ENCODE measurements around the gene ZNF385C. TPM values are rescaled to one million over a fixed set of nuclear protein-coding genes. Genes with fewer than 3 reads are reported as not detected.
A peak's percentile ranks its signal among the peaks of the same experiment; 100 is the strongest.

The ZNF385C gene
- polyA plus RNA-seq, 2 of the 4 experiments (the other 2 are of a cell fraction) = 0.13 to 0.61 TPM

DNA sequence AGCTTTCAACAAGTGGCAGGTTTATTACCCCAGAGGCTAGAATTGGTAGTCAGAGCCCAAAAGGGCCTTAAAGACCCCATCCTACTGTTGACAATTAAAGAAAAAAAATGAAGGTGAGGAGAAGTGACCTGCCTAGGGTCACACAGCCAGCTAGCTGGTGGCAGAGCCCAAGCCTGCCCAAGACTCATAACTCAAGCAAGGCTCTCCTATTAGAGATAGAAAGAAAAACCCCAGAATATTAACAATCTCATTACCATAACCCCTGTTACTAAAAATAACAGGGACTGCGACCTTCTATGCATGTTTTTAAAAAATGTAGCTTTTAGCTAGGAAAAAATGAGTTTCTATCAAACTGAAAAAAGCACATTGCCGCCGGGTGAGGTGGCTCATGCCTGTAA lies 38.4 kb upstream of the ZNF385C start:
- TF ChIP-seq MAFK (IDR thresholded peaks at IDR 0.05; ENCODE audit: partially characterized antibody) = no peak
- no peak for TF ChIP-seq RAD21 (conservative IDR thresholded peaks at IDR 0.05 in 1 of 2, IDR thresholded peaks at IDR 0.05 in 1 of 2)
- TF ChIP-seq, protein P1, sequence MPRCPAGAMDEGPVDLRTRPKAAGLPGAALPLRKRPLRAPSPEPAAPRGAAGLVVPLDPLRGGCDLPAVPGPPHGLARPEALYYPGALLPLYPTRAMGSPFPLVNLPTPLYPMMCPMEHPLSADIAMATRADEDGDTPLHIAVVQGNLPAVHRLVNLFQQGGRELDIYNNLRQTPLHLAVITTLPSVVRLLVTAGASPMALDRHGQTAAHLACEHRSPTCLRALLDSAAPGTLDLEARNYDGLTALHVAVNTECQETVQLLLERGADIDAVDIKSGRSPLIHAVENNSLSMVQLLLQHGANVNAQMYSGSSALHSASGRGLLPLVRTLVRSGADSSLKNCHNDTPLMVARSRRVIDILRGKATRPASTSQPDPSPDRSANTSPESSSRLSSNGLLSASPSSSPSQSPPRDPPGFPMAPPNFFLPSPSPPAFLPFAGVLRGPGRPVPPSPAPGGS (IDR thresholded peaks at IDR 0.05) = no peak
- TF ChIP-seq HEYL (CRISPR knock-in tag; IDR thresholded peaks at IDR 0.05) = no peak
- TF ChIP-seq TP53 (CRISPR knock-in tag; IDR thresholded peaks at IDR 0.05) = no peak
- no peak for TF ChIP-seq SMC3 (IDR thresholded peaks at IDR 0.05)
- no peak for TF ChIP-seq HOXA7 (CRISPR knock-in tag; IDR thresholded peaks at IDR 0.05)
- TF ChIP-seq, protein P2, sequence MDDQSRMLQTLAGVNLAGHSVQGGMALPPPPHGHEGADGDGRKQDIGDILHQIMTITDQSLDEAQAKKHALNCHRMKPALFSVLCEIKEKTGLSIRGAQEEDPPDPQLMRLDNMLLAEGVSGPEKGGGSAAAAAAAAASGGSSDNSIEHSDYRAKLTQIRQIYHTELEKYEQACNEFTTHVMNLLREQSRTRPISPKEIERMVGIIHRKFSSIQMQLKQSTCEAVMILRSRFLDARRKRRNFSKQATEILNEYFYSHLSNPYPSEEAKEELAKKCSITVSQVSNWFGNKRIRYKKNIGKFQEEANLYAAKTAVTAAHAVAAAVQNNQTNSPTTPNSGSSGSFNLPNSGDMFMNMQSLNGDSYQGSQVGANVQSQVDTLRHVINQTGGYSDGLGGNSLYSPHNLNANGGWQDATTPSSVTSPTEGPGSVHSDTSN (IDR thresholded peaks at IDR 0.05) = no peak
- TF ChIP-seq, protein P3, sequence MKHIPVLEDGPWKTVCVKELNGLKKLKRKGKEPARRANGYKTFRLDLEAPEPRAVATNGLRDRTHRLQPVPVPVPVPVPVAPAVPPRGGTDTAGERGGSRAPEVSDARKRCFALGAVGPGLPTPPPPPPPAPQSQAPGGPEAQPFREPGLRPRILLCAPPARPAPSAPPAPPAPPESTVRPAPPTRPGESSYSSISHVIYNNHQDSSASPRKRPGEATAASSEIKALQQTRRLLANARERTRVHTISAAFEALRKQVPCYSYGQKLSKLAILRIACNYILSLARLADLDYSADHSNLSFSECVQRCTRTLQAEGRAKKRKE (CRISPR knock-in tag; IDR thresholded peaks at IDR 0.05; ENCODE audit: low read depth) = no peak
- TF ChIP-seq FOXS1 (CRISPR knock-in tag; IDR thresholded peaks at IDR 0.05) = no peak
- no peak for TF ChIP-seq BHLHE40 (IDR thresholded peaks at IDR 0.05; ENCODE audit: low read depth, low read length)
- TF ChIP-seq POLR2A (IDR thresholded peaks at IDR 0.05; ENCODE audit: low read length) = no peak
- TF ChIP-seq NFE2L2 (conservative IDR thresholded peaks at IDR 0.05; ENCODE audit: low read length) = no peak
- no peak for TF ChIP-seq JUN (IDR thresholded peaks at IDR 0.05)
- no peak for TF ChIP-seq JUNB (IDR thresholded peaks at IDR 0.05)
- no peak for TF ChIP-seq RFX5 (IDR thresholded peaks at IDR 0.05)
- TF ChIP-seq CBX2 (IDR thresholded peaks at IDR 0.05; ENCODE audit: borderline replicate concordance, low read depth) = no peak
- no peak for TF ChIP-seq KDM5A (IDR thresholded peaks at IDR 0.05)
- no peak for TF ChIP-seq SREBF2 (IDR thresholded peaks at IDR 0.05)
- TF ChIP-seq MAZ (IDR thresholded peaks at IDR 0.05; ENCODE audit: borderline replicate concordance, low read depth, low read length) = no peak
- DNase-seq (ENCODE audit: low read depth in 1 of 2, low spot score in 1 of 2) (no peak), ATAC-seq (no peak), FAIRE-seq (no peak)
- Histone ChIP-seq H3K4me2 (peak overlapping the region; percentile 36; the same call in 2 of the 3 replicates), H3K4me3 (no peak overlapping the region), H3K9me3 (no peaks in the 10 kb centered on the region), H3K27ac (peak overlapping the region in 1 of 2 experiments; percentile 68; a peak in 2 of 6 replicates), H3K4me1 (peaks cover 37% of the 10 kb centered on the region)
- ChIA-PET POLR2A (interaction anchor here (0.6 kb wide), 2 partner anchors 16 to 51 kb away, joined by 4 to 5 read pairs; no protein-coding TSS in a partner anchor), CTCF (interaction anchor here (0.6 to 4.2 kb wide), 10 partner anchors 9 to 630 kb away, joined by 3 to 15 read pairs (median 4); partner anchors contain the start of genes KAT2A, KCNH4 and NKIRAS2)
- whole genome bisulfite sequencing (ENCODE audit: missing lambda C conversion rate) = 91% methylated on average over 3 of the region's 3 CpGs

DNA sequence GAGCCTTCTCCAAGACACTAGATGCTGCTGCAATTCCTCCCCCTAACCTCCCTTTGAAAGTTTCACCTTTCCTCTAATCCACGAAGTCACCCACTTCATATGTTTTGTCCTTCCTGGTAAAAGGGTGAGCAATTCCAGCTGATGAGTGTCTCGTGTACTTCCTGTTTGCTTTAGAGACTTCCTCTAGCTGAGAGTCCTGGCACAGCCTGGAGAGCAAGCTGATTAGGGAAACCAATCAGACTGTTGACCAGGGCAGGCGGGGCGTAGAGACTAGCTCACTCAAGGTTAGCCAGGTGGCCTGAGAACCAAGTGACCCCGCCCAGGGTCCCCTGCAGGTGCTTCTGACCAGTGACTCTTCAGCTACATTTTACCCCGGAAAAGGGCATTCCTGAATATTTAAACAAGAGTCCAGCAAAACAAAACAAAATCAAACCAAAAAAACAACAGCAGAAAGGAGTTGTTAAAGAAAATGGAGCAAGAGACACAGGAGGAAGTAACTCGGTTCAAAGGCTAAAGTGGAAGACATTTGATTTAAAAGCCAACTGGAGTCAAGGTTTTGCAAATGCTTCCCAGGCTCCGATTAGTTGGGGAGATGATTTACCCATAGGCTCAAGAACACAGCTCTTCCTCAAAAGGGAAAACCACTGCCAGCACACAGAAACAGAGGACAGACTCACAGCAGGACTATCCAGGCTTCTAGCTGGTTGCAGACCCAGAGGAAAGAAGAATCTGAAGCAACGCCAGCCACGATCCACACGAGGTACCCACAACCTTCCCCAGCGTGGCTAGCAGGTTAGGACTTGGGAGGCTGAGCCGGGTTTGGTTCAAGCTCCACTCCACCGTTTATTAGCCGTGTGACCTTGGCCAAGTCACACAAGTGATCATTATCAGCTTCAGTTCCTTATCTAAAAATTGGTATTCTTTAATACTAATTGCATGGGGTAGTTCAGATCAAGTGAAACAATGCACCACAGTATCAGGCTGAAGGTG lies 37.7 kb upstream of the ZNF385C start:
- peak; percentile 71 to 85 for ATAC-seq
- Histone ChIP-seq H3K27ac (peak overlapping the region; percentile 41 to 68; a peak in 5 of 6 replicates), H3K4me3 (no peak overlapping the region), H3K4me2 (peak overlapping the region; percentile 36), H3K4me1 (peaks cover 37% of the 10 kb centered on the region), H3K9me3 (no peaks in the 10 kb centered on the region)
- TF ChIP-seq, protein P4, sequence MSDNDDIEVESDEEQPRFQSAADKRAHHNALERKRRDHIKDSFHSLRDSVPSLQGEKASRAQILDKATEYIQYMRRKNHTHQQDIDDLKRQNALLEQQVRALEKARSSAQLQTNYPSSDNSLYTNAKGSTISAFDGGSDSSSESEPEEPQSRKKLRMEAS (IDR thresholded peaks at IDR 0.05) = peak; percentile 23; the same call in 1 of the 2 replicates
- TF ChIP-seq, protein P5, sequence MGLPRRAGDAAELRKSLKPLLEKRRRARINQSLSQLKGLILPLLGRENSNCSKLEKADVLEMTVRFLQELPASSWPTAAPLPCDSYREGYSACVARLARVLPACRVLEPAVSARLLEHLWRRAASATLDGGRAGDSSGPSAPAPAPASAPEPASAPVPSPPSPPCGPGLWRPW (IDR thresholded peaks at IDR 0.05) = no peak
- no peak for TF ChIP-seq FOSL2 (IDR thresholded peaks at IDR 0.05)
- TF ChIP-seq FOSL2 (CRISPR knock-in tag; IDR thresholded peaks at IDR 0.05) = peak; percentile 48
- 0 out of 2 replicates have a peak, but pooled peaks have one; percentile 20 for TF ChIP-seq BHLHE40 (IDR thresholded peaks at IDR 0.05; ENCODE audit: low read depth, low read length)
- ChIA-PET CTCF (interaction anchor here (0.6 to 4.2 kb wide), 14 partner anchors 10 to 630 kb away, joined by 3 to 15 read pairs (median 4); partner anchors contain the start of genes HSPB9, KAT2A, KCNH4 and NKIRAS2), POLR2A (interaction anchor here (0.6 to 1.0 kb wide), 3 partner anchors 15 to 317 kb away, joined by 3 to 4 read pairs (median 3); partner anchors contain the start of genes KAT2A and ODAD4)
- peak; percentile 76 to 77 for DNase-seq (ENCODE audit: low read depth in 1 of 2, low spot score in 1 of 2)
- 55% methylated on average over 14 of the region's 15 CpGs for WGBS (ENCODE audit: missing lambda C conversion rate)
- FAIRE-seq = peak; percentile 39
